ENCODE results near the gene CRACDL. TPM values are rescaled to one million over a fixed set of nuclear protein-coding genes. Genes with fewer than 3 reads are reported as not detected.

Gene CRACDL
- total RNA-seq, 1 experiment from 2014 or later: 1.1 TPM

DNA sequence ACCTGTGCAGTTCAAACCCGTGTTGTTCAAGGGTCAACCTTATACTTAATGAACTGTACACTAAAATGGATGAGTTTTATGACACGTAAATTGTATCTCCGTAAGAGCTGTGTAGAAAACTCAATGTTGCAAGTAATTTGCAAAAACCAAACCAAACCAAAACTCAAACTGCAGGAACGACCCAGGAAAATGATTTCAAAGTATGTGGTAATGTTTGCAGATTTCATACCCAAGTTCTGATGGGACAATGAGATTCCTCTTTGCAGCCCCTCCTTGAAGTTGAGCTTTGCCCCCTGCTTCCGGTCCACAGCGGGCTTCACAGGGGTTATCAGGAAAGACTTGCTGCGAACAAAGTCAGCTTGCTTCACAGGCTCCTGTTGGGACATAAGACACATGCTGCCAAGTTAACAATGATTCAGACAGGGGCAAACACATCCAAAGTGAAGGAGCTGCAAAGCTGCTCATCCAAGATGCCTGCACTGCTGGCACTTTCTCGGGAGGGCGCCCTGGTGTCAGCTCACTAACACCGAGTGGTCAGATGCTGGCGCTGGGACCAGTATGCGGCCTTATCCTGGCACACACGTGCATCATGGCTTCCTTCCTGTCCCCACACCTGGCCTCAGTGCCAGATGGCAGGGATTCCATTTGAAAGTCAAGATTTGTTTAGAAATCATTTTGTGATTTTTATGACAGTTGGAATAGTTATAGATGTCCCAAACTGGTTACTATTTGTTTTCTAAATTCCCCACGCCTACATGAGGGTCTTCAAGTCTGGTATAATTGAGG, 139.9 kb downstream of the CRACDL start:
- DNase-seq: peak; percentile 90 to 95
- no peaks in the 10 kb centered on the region for H3K27me3 ChIP-seq (replicated peaks; ENCODE audit: control insufficient read depth, insufficient read depth, low read length)
- CTCF ChIA-PET: interaction anchor here (0.7 to 1.6 kb wide), 9 partner anchors 8 to 147 kb away, joined by 3 to 12 read pairs (median 4); partner anchors contain the start of gene MGAT4A
- H3K36me3 ChIP-seq (ENCODE audit: control insufficient read depth, insufficient read depth, low read length): no peaks in the 10 kb centered on the region
- POLR2A ChIA-PET: interaction anchor here (0.5 to 2.0 kb wide), 8 partner anchors 8 to 109 kb away, joined by 3 to 19 read pairs (median 4); partner anchors contain the start of gene MGAT4A
- H3K4me1 ChIP-seq: peaks cover 68% of the 10 kb centered on the region
- intact Hi-C loops (cut with micrococcal nuclease; ENCODE audit: unreplicated experiment): loop anchor here (1.0 to 2.0 kb wide), 3 partner anchors 41 to 94 kb away; partner anchors contain the start of gene MGAT4A
- Mint-ChIP-seq H3K4me1 (ENCODE audit: low read depth, unreplicated experiment) (peaks cover 54% of the 10 kb centered on the region), H3K27ac (ENCODE audit: unreplicated experiment) (peak overlapping the region; percentile 94), H3K27me3 (ENCODE audit: insufficient read depth, unreplicated experiment) (no peaks in the 10 kb centered on the region), H3K36me3 (ENCODE audit: insufficient read depth, unreplicated experiment) (peaks cover 20% of the 10 kb centered on the region), H3K9me3 (ENCODE audit: unreplicated experiment) (no peaks in the 10 kb centered on the region), H3K4me3 (ENCODE audit: unreplicated experiment) (peak overlapping the region; percentile 56)
- 0 out of 2 replicates have a peak overlapping the region, but pooled peaks have one; percentile 2 for H3K4me3 ChIP-seq (ENCODE audit: low read depth, low read length)
- TSS peak; percentile 94 for BruUV-seq (replicated peaks)
- TF ChIP-seq, protein P1, sequence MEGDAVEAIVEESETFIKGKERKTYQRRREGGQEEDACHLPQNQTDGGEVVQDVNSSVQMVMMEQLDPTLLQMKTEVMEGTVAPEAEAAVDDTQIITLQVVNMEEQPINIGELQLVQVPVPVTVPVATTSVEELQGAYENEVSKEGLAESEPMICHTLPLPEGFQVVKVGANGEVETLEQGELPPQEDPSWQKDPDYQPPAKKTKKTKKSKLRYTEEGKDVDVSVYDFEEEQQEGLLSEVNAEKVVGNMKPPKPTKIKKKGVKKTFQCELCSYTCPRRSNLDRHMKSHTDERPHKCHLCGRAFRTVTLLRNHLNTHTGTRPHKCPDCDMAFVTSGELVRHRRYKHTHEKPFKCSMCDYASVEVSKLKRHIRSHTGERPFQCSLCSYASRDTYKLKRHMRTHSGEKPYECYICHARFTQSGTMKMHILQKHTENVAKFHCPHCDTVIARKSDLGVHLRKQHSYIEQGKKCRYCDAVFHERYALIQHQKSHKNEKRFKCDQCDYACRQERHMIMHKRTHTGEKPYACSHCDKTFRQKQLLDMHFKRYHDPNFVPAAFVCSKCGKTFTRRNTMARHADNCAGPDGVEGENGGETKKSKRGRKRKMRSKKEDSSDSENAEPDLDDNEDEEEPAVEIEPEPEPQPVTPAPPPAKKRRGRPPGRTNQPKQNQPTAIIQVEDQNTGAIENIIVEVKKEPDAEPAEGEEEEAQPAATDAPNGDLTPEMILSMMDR (IDR thresholded peaks at IDR 0.05; ENCODE audit: insufficient read depth in 1 of 2, low read depth in 1 of 2, low read length in 1 of 2, severe bottlenecking in 1 of 2, unreplicated experiment in 1 of 2): no peak
- no peaks in the 10 kb centered on the region for H3K9me3 ChIP-seq

DNA sequence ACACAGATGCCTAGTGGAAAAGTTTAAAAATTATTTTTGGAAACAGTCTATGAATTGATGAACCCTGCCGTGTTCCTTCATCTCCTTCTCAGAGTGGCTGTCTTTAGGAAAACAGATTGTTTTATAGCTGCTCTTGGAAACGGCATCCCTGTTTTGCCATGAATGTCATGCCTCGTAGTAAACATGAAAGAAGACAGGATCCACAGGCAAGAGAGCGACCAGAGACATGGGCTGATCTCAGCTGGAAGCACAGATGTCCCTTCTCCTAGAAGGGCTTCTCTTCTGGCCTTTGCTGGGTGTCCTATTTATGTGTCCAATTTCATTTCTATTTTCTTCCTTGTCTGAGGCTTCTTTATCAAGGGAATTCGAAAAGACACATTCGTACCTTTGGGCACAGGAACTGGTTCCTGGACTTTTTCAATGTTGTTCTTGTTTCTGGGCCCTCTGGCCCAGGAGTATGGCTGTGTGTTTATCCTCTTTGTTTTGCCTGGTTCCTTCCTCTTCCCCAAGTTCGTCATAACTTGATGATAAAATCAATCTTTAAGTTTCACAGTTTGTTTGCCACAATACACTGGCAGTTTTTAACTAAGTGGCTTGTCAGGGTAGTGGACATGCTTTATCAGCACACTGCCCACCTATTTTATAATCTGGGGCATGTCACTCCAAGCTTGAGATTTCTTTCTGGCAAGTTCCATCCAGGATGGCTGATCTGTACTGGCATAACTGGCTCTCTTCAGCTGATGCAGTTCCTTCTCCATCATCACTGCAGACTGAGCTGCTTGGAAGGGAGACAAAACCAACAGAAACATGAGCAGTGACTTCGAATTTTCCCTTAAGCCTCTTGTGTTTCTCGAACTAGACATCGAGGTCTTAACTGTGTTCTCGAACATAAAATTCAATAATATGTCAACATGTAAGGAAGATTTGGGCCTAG, 141.9 kb downstream of the CRACDL start:
- peaks cover 14% of the 10 kb centered on the region for H3K36me3 Mint-ChIP-seq (ENCODE audit: insufficient read depth, unreplicated experiment)
- TF ChIP-seq, protein P1 (IDR thresholded peaks at IDR 0.05; ENCODE audit: insufficient read depth in 1 of 2, low read depth in 1 of 2, low read length in 1 of 2, severe bottlenecking in 1 of 2, unreplicated experiment in 1 of 2): no peak
- H3K9me3 Mint-ChIP-seq (ENCODE audit: unreplicated experiment): no peaks in the 10 kb centered on the region
- POLR2A ChIA-PET: interaction anchor here (0.5 to 1.2 kb wide), 2 partner anchors 64 to 185 kb away, joined by 3 read pairs; no protein-coding TSS in a partner anchor
- H3K36me3 ChIP-seq (ENCODE audit: control insufficient read depth, insufficient read depth, low read length): no peaks in the 10 kb centered on the region
- DNase-seq: no peak
- H3K4me1 ChIP-seq: peaks cover 53% of the 10 kb centered on the region
- H3K4me1 Mint-ChIP-seq (ENCODE audit: low read depth, unreplicated experiment): peaks cover 49% of the 10 kb centered on the region
- H3K4me3 ChIP-seq (ENCODE audit: low read depth, low read length): no peak overlapping the region
- intact Hi-C loops (cut with micrococcal nuclease; ENCODE audit: unreplicated experiment): loop anchor here (1.0 kb wide), 1 partner anchor 28 kb away; no protein-coding TSS in a partner anchor
- H3K4me3 Mint-ChIP-seq (ENCODE audit: unreplicated experiment): peak overlapping the region; percentile 23
- H3K27ac Mint-ChIP-seq (ENCODE audit: unreplicated experiment): peak overlapping the region; percentile 94
- H3K9me3 ChIP-seq: no peaks in the 10 kb centered on the region
- CTCF ChIA-PET: no interaction called here
- no TSS peak for BruUV-seq (replicated peaks)
- H3K27me3 ChIP-seq (replicated peaks; ENCODE audit: control insufficient read depth, insufficient read depth, low read length): no peaks in the 10 kb centered on the region
- H3K27me3 Mint-ChIP-seq (ENCODE audit: insufficient read depth, unreplicated experiment): no peaks in the 10 kb centered on the region

DNA sequence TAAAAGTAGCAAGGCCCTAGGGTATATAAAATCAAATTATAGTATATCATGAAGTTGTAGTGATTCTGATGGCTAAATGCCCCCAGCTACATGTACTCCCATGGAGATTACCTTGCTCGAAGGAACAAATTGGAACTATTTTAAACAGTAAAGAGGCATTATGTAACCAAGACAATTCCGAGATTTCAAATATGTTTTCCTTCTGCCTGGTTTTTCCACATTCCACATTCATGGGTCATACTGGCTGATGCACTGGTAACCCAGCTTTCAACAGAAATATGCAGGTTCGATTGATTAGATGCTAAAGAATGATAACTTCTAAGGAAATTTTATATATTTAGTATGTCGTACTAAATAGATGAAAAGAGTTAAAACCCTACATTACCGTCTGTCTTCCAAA, 142.8 kb downstream of the CRACDL start:
- H3K4me1 ChIP-seq: peaks cover 55% of the 10 kb centered on the region
- Mint-ChIP-seq H3K36me3 (ENCODE audit: insufficient read depth, unreplicated experiment) (peaks cover 12% of the 10 kb centered on the region), H3K4me1 (ENCODE audit: low read depth, unreplicated experiment) (peaks cover 48% of the 10 kb centered on the region), H3K9me3 (ENCODE audit: unreplicated experiment) (no peaks in the 10 kb centered on the region), H3K4me3 (ENCODE audit: unreplicated experiment) (peak overlapping the region; percentile 36), H3K27me3 (ENCODE audit: insufficient read depth, unreplicated experiment) (no peaks in the 10 kb centered on the region), H3K27ac (ENCODE audit: unreplicated experiment) (peak overlapping the region; percentile 94)
- TF ChIP-seq, protein P1 (IDR thresholded peaks at IDR 0.05; ENCODE audit: insufficient read depth in 1 of 2, low read depth in 1 of 2, low read length in 1 of 2, severe bottlenecking in 1 of 2, unreplicated experiment in 1 of 2): no peak
- intact Hi-C loops (cut with micrococcal nuclease; ENCODE audit: unreplicated experiment): loop anchor here (1.0 kb wide), 1 partner anchor 27 kb away; no protein-coding TSS in a partner anchor
- DNase-seq: peak in 1 of 2 experiments; percentile 75
- H3K27me3 ChIP-seq (replicated peaks; ENCODE audit: control insufficient read depth, insufficient read depth, low read length): no peaks in the 10 kb centered on the region
- CTCF ChIA-PET: no interaction called here
- H3K9me3 ChIP-seq: no peaks in the 10 kb centered on the region
- POLR2A ChIA-PET: interaction anchor here (1.2 kb wide), 1 partner anchor 63 kb away, joined by 3 read pairs; no protein-coding TSS in a partner anchor
- no TSS peak for BruUV-seq (replicated peaks)
- H3K4me3 ChIP-seq (ENCODE audit: low read depth, low read length): no peak overlapping the region
- no peaks in the 10 kb centered on the region for H3K36me3 ChIP-seq (ENCODE audit: control insufficient read depth, insufficient read depth, low read length)
